Erythroblast (primary cell): ENCODE data around the gene TAPT1.

Experiments used
- GATA1 ChIP-seq: IDR thresholded peaks from 2 replicates; pipeline ENCODE4 v1.6.1; 2011; ENCODE audit warnings: low read depth, mild to moderate bottlenecking, control low read depth, low read length, moderate library complexity
- POLR2A ChIP-seq: IDR thresholded peaks from 2 replicates; pipeline ENCODE4 v1.6.1; 2011; ENCODE audit warnings: mild to moderate bottlenecking, low read length

DNA sequence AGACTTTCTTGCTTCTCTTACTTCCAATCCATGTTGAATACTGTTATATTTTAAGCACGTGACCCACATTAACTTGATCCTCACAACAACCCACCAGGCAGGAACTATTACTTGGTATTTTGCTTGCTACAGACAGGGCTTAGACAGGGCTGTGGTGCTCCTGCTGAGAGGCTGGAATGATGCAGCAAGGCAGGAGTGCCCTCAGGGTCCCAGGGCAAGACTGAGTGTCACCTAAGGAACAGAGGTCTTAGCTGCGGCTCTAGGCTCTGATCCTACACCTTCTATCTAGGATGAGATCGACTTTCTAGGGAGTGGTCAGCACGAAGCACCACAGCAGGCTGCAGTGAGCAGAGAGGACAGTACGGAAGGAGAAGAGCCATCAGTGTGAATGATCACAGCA, 20.0 kb downstream of the TAPT1 start:
- TF ChIP-seq POLR2A (no peak), GATA1 (no peak)
